ENCODE data around the gene ZMAT5.

The ZMAT5 gene

GRCh38 chr22:29773233-29773632, 6.4 kb upstream of the ZMAT5 start:
- TF ChIP-seq TAF1 (IDR thresholded peaks at IDR 0.05; ENCODE audit: low read depth), result no peak
- no peak for TF ChIP-seq TEAD4 (IDR thresholded peaks at IDR 0.05)
- TF ChIP-seq, protein P1, sequence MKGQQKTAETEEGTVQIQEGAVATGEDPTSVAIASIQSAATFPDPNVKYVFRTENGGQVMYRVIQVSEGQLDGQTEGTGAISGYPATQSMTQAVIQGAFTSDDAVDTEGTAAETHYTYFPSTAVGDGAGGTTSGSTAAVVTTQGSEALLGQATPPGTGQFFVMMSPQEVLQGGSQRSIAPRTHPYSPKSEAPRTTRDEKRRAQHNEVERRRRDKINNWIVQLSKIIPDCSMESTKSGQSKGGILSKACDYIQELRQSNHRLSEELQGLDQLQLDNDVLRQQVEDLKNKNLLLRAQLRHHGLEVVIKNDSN (IDR thresholded peaks at IDR 0.05), result no peak
- TF ChIP-seq EGR1 (IDR thresholded peaks at IDR 0.05), result no peak
- TF ChIP-seq FOXM1 (IDR thresholded peaks at IDR 0.05; ENCODE audit: borderline replicate concordance, low read depth), result no peak
- TF ChIP-seq, protein P2, sequence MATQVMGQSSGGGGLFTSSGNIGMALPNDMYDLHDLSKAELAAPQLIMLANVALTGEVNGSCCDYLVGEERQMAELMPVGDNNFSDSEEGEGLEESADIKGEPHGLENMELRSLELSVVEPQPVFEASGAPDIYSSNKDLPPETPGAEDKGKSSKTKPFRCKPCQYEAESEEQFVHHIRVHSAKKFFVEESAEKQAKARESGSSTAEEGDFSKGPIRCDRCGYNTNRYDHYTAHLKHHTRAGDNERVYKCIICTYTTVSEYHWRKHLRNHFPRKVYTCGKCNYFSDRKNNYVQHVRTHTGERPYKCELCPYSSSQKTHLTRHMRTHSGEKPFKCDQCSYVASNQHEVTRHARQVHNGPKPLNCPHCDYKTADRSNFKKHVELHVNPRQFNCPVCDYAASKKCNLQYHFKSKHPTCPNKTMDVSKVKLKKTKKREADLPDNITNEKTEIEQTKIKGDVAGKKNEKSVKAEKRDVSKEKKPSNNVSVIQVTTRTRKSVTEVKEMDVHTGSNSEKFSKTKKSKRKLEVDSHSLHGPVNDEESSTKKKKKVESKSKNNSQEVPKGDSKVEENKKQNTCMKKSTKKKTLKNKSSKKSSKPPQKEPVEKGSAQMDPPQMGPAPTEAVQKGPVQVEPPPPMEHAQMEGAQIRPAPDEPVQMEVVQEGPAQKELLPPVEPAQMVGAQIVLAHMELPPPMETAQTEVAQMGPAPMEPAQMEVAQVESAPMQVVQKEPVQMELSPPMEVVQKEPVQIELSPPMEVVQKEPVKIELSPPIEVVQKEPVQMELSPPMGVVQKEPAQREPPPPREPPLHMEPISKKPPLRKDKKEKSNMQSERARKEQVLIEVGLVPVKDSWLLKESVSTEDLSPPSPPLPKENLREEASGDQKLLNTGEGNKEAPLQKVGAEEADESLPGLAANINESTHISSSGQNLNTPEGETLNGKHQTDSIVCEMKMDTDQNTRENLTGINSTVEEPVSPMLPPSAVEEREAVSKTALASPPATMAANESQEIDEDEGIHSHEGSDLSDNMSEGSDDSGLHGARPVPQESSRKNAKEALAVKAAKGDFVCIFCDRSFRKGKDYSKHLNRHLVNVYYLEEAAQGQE (IDR thresholded peaks at IDR 0.05; ENCODE audit: low read depth), result no peak
- no peak for TF ChIP-seq RAD21 (IDR thresholded peaks at IDR 0.05; ENCODE audit: low read depth)
- TF ChIP-seq TCF12 (IDR thresholded peaks at IDR 0.05; ENCODE audit: low read depth), result no peak
- no peak for TF ChIP-seq NFIC (IDR thresholded peaks at IDR 0.05)
- TF ChIP-seq CEBPB (IDR thresholded peaks at IDR 0.05), result no peak
- TF ChIP-seq YY1 (IDR thresholded peaks at IDR 0.05; ENCODE audit: low read depth), result no peak
- no peak for TF ChIP-seq ZBTB7A (IDR thresholded peaks at IDR 0.05; ENCODE audit: low read depth)
- TF ChIP-seq MAX (IDR thresholded peaks at IDR 0.05), result no peak
- TF ChIP-seq EP300 (IDR thresholded peaks at IDR 0.05; ENCODE audit: borderline replicate concordance), result no peak
- no peak for TF ChIP-seq CREB1 (IDR thresholded peaks at IDR 0.05; ENCODE audit: low read depth)

DNA sequence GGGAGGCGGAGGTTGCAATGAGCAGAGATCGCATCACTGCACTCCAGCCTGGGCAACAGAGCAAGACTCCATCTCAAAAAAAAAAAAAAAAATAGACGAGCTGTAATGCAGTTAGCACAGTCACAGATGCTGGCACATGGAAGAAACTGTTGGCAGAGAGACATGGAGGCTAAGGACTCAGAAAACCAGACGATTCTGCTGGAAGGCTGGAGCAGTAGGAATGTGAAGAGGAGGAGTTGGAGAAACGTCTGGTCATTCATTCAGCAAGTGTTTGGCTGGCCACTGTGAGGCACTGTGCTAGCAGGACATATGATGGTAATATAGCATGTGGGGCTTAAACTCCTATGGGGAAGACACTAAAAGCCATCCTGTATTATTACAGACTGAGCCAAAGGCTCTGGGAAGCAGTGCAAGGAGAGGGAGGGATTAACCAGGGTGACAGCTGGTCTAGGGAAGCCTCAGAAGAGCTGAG, 5.4 kb upstream of the ZMAT5 start:
- no peak for TF ChIP-seq TCF12 (IDR thresholded peaks at IDR 0.05; ENCODE audit: low read depth)
- TF ChIP-seq RAD21 (IDR thresholded peaks at IDR 0.05; ENCODE audit: low read depth), result peak; percentile 58

DNA sequence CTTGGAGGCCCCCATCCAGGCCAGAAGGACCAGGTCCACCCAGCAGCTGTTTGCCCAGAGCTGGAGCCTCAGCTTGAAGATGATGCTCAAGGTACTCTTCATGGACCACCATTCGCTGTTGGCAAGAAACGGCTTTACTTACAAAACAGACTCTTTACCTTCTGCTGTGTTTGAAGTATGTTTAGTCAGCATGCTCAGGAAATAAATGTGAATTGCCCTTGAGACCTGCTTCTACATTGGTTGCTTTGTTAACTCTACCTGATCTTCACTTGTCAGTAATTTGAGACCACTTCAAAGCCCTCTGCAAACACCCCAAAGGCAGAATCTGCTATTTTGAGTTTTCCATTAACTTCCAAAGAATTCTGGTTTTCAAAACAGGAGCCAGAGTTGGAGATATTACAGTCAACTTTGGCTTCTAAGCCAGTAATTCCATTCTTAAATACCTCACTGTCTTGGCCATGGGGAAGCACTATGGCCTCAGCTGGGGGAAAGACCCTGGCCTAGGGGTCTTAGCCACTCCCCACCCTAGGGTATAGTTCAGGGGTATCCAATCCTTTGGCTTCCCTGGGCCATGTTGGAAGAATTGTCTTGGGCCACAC, 3.0 kb upstream of the ZMAT5 start:
- TF ChIP-seq NFIC (IDR thresholded peaks at IDR 0.05), result no peak
- TF ChIP-seq TEAD4 (IDR thresholded peaks at IDR 0.05), result no peak
- no peak for TF ChIP-seq EGR1 (IDR thresholded peaks at IDR 0.05)
- no peak for TF ChIP-seq CREB1 (IDR thresholded peaks at IDR 0.05; ENCODE audit: low read depth)
- no peak for TF ChIP-seq TCF12 (IDR thresholded peaks at IDR 0.05; ENCODE audit: low read depth)
- no peak for TF ChIP-seq ZBTB7A (IDR thresholded peaks at IDR 0.05; ENCODE audit: low read depth)
- no peak for TF ChIP-seq YY1 (IDR thresholded peaks at IDR 0.05; ENCODE audit: low read depth)
- no peak for TF ChIP-seq MAX (IDR thresholded peaks at IDR 0.05)
- no peak for TF ChIP-seq EP300 (IDR thresholded peaks at IDR 0.05; ENCODE audit: borderline replicate concordance)

DNA sequence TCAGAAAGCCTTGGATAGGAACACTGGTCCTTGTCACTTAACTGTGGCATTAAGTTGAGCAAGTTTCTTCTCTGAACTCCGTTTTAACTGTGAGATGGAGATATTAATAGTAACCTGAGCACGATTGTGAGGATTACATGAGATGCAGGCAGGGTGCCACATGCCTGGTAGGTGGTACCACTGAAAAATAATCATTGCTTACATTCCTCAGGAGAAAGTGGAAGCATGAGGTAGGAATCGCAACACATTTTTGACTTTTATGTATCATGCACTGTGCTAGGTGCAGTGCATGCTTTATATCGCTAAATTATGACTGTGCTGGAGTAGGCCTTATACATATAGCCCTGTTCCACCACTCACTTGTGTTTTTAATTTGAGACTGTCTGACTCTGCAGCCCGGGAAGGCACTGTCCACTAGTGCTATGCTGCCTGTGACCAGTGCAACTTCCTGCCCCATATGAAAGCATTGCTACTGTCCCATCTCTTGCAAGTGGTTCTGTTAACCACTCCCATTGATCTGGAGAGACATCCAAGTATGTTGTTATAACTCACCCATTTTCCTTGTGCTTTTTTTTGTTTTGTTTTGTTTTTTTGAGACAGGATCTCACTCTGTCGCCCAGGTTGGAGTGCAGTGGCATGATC, 1.4 kb upstream of the ZMAT5 start:
- no peak for TF ChIP-seq EP300 (IDR thresholded peaks at IDR 0.05; ENCODE audit: borderline replicate concordance)
- no peak for TF ChIP-seq YY1 (IDR thresholded peaks at IDR 0.05; ENCODE audit: low read depth)
- TF ChIP-seq ZBTB7A (IDR thresholded peaks at IDR 0.05; ENCODE audit: low read depth), result no peak
- no peak for TF ChIP-seq TEAD4 (IDR thresholded peaks at IDR 0.05)
- TF ChIP-seq, protein P2 (IDR thresholded peaks at IDR 0.05; ENCODE audit: low read depth), result no peak
- TF ChIP-seq RAD21 (IDR thresholded peaks at IDR 0.05; ENCODE audit: low read depth), result no peak
- no peak for TF ChIP-seq CREB1 (IDR thresholded peaks at IDR 0.05; ENCODE audit: low read depth)
- no peak for TF ChIP-seq EGR1 (IDR thresholded peaks at IDR 0.05)
- TF ChIP-seq TCF12 (IDR thresholded peaks at IDR 0.05; ENCODE audit: low read depth), result no peak
- no peak for TF ChIP-seq NFIC (IDR thresholded peaks at IDR 0.05)
- TF ChIP-seq TAF1 (IDR thresholded peaks at IDR 0.05; ENCODE audit: low read depth), result no peak
- no peak for TF ChIP-seq FOXM1 (IDR thresholded peaks at IDR 0.05; ENCODE audit: borderline replicate concordance, low read depth)
- no peak for TF ChIP-seq MAX (IDR thresholded peaks at IDR 0.05)
- TF ChIP-seq CEBPB (IDR thresholded peaks at IDR 0.05), result no peak
- TF ChIP-seq, protein P1 (IDR thresholded peaks at IDR 0.05), result no peak

DNA sequence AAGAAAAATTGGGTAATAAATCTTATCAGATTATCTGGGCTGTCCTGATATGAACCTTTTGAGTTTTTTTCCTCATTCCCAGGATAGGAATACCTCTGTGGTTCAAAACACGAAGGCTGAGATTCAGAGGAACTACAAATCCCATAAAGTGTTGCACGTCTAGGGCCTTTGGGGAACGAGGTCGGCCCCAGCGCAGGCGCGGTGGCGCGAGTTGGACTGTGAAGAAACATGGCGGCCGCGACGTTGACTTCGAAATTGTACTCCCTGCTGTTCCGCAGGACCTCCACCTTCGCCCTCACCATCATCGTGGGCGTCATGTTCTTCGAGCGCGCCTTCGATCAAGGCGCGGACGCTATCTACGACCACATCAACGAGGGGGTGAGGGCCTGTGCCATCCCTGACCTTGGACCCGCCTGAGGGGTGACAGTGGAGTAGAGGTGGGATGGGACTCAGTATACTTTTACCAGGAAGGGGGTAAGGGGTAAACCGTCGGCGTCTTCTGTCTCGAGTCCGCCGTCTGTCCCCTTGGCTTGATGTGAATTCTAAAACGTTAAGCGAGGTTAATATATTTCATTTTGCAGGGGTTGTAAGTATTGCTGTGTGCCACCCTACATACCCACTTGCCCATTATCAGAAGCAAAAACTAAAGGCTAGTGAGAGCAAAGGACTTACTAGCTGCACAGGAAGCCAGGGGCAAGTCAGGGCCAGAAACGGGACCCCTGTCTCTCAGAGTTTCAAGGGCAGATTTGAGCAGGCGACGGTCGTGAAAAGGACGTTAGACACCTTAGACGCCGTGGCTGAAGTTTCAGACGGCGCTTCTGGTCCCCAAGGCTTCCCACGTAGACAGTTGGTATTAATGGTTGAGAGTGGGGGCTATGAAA, 604 bp upstream of the ZMAT5 start, which contains the start of gene UQCR10:
UQCR10 (plus strand) TSS at position 199 of the 881 bp plus-strand sequence; CDS start at position 229, 30 bp downstream.
- TF ChIP-seq YY1 (IDR thresholded peaks at IDR 0.05; ENCODE audit: low read depth) (peak; percentile 96), TEAD4 (IDR thresholded peaks at IDR 0.05) (no peak), EGR1 (IDR thresholded peaks at IDR 0.05) (no peak), CREB1 (IDR thresholded peaks at IDR 0.05; ENCODE audit: low read depth) (peak; percentile 31; the same call in 1 of the 2 replicates), TAF1 (IDR thresholded peaks at IDR 0.05; ENCODE audit: low read depth) (peak; percentile 93), RAD21 (IDR thresholded peaks at IDR 0.05; ENCODE audit: low read depth) (no peak), EP300 (IDR thresholded peaks at IDR 0.05; ENCODE audit: borderline replicate concordance) (no peak), FOXM1 (IDR thresholded peaks at IDR 0.05; ENCODE audit: borderline replicate concordance, low read depth) (no peak), CEBPB (IDR thresholded peaks at IDR 0.05) (no peak), MAX (IDR thresholded peaks at IDR 0.05) (peak; percentile 57), ZBTB7A (IDR thresholded peaks at IDR 0.05; ENCODE audit: low read depth) (no peak), NFIC (IDR thresholded peaks at IDR 0.05) (no peak), TCF12 (IDR thresholded peaks at IDR 0.05; ENCODE audit: low read depth) (peak; percentile 21; the same call in 1 of the 2 replicates)
- TF ChIP-seq, protein P1 (IDR thresholded peaks at IDR 0.05), result no peak
- TF ChIP-seq, protein P2 (IDR thresholded peaks at IDR 0.05; ENCODE audit: low read depth), result no peak
